ENCODE results near the gene ZFP91.

Gene ZFP91

GRCh38 chr11:58582437-58582836, 3.6 kb downstream of the ZFP91 start:
- no peak for DNase-seq

- no peak for DNase-seq
Observed at GRCh38 chr11:58586998-58587397, 8.1 kb downstream of the ZFP91 start.

GRCh38 chr11:58591659-58592058, 12.8 kb downstream of the ZFP91 start:
- DNase-seq: no peak

- DNase-seq: no peak
Observed at GRCh38 chr11:58592760-58593472, 14.1 kb downstream of the ZFP91 start.

GRCh38 chr11:58594826-58595225, 16.0 kb downstream of the ZFP91 start:
- DNase-seq: no peak

- DNase-seq: no peak
Observed at GRCh38 chr11:58596621-58597020, 17.8 kb downstream of the ZFP91 start.

- no peak for DNase-seq
Observed at GRCh38 chr11:58597486-58598144, 18.8 kb downstream of the ZFP91 start.

- DNase-seq: no peak
Observed at GRCh38 chr11:58600510-58600909, 21.6 kb downstream of the ZFP91 start.

GRCh38 chr11:58606930-58607714, 28.3 kb downstream of the ZFP91 start:
- no peak for DNase-seq

- no peak for DNase-seq
Observed at GRCh38 chr11:58608331-58608730, 29.5 kb downstream of the ZFP91 start.

- DNase-seq: no peak
Observed at GRCh38 chr11:58609723-58610122, 30.9 kb downstream of the ZFP91 start.

GRCh38 chr11:58613228-58613627, 34.4 kb downstream of the ZFP91 start:
- DNase-seq: no peak

- DNase-seq: no peak
Observed at GRCh38 chr11:58615559-58615958, 36.7 kb downstream of the ZFP91 start.

- DNase-seq: peak; percentile 77
Observed at GRCh38 chr11:58616594-58616993, 37.7 kb downstream of the ZFP91 start.

GRCh38 chr11:58617976-58618557, 39.2 kb downstream of the ZFP91 start:
- no peak for DNase-seq

GRCh38 chr11:58621586-58622262, 42.9 kb downstream of the ZFP91 start:
- DNase-seq: no peak

GRCh38 chr11:58622344-58622743, 43.5 kb downstream of the ZFP91 start, which contains the start of gene CNTF:
Gene CNTF (plus strand): TSS chr11:58622665. CDS start chr11:58622753, 88 bp downstream.
- peak; percentile 47 for DNase-seq

- DNase-seq: no peak
Observed at GRCh38 chr11:58625086-58625485, 46.2 kb downstream of the ZFP91 start.

GRCh38 chr11:58625826-58626460, 47.1 kb downstream of the ZFP91 start:
- DNase-seq: peak; percentile 16

GRCh38 chr11:58626934-58627483, 48.1 kb downstream of the ZFP91 start:
- no peak for DNase-seq

- no peak for DNase-seq
Observed at GRCh38 chr11:58628446-58628845, 49.6 kb downstream of the ZFP91 start.

- peak; percentile 53 for DNase-seq
Observed at GRCh38 chr11:58629857-58630256, 51.0 kb downstream of the ZFP91 start.
